ENCODE results near the gene HELZ.

DNA sequence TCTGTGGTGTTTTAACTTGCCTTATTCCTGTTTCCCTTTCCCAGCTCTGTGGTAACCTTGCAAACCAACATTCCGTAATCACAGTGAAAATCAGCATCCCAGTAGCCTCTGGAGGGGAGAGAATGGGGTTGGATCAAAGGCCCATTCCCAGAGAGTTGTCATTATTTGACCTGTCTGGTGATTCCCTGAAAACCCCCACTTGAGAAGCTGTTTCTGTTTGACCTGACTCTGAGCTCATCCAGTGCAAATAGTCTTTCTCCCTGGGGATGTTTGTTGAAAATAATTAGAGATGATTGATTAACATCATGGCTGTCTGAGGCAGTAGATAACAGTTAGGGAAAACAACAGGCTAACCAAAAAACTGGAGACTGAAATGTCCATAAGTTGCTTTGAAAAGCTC, 197.6 kb downstream of the HELZ start:
- TF ChIP-seq, protein P1, sequence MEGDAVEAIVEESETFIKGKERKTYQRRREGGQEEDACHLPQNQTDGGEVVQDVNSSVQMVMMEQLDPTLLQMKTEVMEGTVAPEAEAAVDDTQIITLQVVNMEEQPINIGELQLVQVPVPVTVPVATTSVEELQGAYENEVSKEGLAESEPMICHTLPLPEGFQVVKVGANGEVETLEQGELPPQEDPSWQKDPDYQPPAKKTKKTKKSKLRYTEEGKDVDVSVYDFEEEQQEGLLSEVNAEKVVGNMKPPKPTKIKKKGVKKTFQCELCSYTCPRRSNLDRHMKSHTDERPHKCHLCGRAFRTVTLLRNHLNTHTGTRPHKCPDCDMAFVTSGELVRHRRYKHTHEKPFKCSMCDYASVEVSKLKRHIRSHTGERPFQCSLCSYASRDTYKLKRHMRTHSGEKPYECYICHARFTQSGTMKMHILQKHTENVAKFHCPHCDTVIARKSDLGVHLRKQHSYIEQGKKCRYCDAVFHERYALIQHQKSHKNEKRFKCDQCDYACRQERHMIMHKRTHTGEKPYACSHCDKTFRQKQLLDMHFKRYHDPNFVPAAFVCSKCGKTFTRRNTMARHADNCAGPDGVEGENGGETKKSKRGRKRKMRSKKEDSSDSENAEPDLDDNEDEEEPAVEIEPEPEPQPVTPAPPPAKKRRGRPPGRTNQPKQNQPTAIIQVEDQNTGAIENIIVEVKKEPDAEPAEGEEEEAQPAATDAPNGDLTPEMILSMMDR (IDR thresholded peaks at IDR 0.05), result no peak
- TF ChIP-seq EP300 (IDR thresholded peaks at IDR 0.05; ENCODE audit: borderline replicate concordance in 1 of 2, low read depth in 1 of 2, low read length in 1 of 2) (no peak), POLR2AphosphoS5 (IDR thresholded peaks at IDR 0.05; ENCODE audit: low read depth, low read length) (no peak), NFIC (IDR thresholded peaks at IDR 0.05; ENCODE audit: borderline replicate concordance) (no peak), TAF1 (IDR thresholded peaks at IDR 0.05; ENCODE audit: borderline replicate concordance, low read depth, low read length) (no peak), JUND (IDR thresholded peaks at IDR 0.05) (no peak), MEF2A (IDR thresholded peaks at IDR 0.05; ENCODE audit: borderline replicate concordance, low read depth) (no peak), SMC3 (IDR thresholded peaks at IDR 0.05; ENCODE audit: low read depth, low read length) (no peak), FOXM1 (IDR thresholded peaks at IDR 0.05; ENCODE audit: low read depth) (no peak)
